Left hindlimb (tissue), 1 donor: ENCODE results near the gene PAK2.
A peak's percentile ranks its signal among the peaks of the same experiment; 100 is the strongest.
"Not testable (repeated sequence)": the region's sequence is repeated elsewhere in the genome, so short reads cannot be mapped to it uniquely, and the experiment has no call there.

ENCODE experiments used
- DNase-seq: peaks from one replicate; pipeline ENCODE4 v3.0.0-alpha.2; 2018

Gene PAK2

DNA sequence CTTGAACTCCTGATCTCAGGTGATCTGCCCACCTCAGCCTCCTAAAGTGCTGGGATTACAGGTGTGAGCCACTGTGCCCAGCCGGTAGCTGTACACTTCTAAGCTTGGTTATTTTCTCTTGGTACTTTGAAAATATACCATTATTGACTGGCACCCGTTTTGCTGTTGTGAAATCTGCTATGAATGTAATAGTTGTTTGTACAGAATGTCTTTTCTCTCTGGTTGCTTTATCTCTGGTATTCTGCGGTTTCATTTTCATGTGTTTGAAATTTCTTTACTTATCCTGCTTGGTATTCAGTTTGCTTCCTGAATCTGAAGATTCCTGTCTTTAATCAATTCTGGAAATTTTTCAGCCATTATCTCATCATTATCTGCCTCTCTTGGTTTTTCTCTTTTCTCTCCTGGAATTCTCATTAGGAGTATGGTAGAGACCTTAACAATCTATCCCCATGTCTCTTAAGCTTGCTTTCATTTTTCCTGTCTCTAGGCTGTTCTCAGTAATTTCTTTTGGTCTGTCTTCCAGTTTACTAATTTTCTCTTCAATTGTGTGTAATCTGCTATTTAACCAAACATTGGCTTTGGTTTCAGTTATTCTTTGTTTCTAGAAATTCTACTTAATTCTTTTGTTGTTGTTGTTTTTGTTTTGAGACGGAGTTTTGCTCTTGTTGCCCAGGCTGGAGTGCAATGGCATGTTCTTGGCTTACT lies 2.8 kb upstream of the PAK2 start:
- no peak for DNase-seq

DNA sequence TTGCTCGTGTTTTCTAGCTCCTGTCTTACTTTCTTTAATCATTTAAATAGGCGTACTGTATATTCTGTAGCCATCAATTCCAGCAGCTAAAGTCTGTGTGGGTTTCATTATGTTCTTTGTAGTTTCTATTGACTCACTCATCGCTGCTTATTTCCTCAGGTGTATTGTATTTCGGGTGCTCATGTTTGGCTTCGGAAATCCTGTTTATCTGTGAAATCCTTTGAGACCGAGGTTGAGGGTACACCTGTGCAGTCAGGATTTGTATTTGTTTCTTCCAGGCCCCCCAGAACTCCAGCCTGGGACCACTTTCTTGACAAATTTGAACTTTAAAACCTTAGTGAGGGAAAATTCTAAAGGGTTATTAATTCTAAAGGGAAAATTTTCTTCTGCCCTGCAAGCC lies 2.0 kb upstream of the PAK2 start:
- no peak for DNase-seq

DNA sequence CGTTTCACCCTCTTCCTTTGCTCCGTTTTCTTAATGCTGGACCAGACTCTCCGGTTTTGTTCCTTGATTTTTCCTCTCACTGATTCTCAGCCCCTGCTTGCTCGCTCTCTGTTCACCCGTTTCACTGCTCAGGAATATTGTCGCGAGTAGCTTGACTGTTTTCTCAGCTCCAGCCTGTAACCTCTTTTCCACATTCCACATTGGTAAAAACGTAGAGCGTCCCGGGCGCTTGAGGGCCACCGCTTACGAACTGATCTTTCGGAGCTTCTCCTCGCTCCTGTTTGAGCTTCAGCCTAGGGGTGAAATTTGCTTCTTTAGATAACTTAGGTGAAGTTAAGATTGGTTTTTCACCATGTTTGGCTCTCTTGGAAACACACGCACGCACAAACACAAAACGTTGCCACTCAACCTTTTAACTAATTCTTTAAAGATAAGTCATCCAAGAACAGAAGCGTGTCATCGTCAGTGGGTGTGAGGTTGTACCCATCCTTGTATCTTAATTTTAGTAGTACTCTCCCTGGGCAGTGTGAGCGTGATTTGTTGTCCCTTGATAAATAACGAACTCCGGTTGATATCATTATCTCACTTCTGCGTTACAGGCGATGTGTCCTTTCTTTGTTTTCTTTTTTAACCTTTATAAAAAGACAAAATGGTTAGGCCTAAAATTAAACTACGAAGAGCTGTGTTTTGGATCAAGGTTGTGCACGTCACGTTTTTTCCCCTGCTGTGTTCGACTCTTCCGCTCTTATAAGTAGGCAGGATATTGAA lies 1.0 kb downstream of the PAK2 start:
- peak; percentile 57 for DNase-seq

DNA sequence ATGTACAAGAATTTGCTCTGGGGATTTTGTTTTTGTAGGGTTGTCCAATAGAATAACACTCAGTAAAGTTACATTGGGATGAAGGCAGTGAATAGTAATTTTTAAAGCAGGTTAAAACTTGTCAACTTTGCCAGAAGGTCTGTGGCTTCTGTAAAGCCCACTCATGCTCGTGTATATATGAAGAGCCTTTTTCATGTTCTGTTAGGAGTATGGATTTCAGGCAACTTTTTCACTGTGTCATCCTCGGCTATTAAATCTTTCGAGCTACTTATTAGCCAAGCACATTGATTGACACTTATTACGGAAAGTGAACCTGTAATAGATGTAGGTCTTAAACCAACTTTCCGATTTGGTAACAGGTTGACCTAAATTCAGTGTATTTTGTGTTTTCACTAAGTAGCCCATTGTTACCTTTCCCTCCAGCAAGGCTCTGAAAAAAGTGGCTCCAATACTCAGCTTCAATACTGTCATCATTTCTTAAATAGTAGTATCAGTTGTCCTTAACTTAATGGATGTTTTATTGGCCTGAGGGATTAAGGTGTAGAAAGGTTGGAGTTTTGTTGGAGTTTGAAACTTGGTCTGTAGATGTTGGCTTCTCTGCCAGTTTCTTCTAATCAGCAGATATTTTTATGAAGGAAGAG lies 1.7 kb downstream of the PAK2 start:
- no peak for DNase-seq

DNA sequence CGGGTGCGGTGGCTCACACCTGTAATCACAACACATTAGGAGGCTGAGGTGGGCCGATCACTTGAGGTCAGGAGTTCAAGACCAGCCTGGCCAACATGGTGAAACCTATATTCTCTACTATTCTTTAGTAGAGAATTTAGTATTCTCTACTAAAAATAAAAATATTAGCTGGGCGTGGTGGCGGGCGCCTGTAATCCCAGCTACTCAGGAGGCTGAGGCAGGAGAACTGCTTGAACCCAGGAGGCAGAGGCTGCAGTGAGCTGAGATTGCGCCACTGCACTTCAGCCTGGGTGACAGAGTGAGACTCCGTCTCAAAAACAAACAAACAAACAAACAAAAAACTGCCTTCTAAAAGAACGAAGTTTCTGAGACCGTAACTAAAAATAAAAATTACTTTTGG lies 3.9 kb downstream of the PAK2 start:
- DNase-seq = not testable (repeated sequence)

DNA sequence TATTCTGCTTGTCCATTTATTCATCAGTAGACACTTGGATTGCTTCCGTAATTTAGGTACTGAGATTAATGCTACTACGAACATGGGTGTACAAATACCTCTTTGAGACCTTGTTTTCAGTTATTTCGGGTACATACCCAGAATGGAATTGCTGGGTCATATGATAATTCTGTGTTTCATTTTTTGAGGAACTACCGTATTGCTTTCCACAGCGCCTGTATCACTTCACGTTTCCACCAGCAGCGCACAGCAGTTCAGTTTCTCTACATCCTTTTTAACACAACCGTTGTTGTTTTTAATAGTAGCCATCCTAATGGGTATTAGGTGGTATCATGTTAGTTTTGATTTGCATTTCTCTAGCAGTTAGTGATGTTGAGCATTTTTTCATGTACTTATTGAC lies 9.5 kb downstream of the PAK2 start:
- DNase-seq = no peak

DNA sequence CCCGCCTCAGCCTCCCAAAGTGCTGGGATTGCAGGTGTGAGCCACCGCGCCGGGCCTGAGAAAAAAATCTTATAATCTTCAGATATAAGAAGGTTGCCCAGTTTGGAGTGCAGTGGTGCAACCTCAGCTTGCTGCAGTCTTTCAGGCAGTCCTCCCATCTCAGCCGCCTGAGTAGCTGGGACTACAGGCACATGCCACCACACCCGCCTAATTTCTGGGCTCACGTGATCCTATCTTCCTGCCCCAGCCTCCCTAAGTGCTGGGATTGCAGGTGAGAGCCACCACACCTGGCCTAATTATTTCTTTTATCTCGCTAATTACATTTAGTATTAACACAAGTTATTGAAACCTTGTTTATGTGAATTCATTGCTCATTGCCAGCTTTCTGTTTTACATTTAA lies 13.5 kb downstream of the PAK2 start:
- DNase-seq = no peak

DNA sequence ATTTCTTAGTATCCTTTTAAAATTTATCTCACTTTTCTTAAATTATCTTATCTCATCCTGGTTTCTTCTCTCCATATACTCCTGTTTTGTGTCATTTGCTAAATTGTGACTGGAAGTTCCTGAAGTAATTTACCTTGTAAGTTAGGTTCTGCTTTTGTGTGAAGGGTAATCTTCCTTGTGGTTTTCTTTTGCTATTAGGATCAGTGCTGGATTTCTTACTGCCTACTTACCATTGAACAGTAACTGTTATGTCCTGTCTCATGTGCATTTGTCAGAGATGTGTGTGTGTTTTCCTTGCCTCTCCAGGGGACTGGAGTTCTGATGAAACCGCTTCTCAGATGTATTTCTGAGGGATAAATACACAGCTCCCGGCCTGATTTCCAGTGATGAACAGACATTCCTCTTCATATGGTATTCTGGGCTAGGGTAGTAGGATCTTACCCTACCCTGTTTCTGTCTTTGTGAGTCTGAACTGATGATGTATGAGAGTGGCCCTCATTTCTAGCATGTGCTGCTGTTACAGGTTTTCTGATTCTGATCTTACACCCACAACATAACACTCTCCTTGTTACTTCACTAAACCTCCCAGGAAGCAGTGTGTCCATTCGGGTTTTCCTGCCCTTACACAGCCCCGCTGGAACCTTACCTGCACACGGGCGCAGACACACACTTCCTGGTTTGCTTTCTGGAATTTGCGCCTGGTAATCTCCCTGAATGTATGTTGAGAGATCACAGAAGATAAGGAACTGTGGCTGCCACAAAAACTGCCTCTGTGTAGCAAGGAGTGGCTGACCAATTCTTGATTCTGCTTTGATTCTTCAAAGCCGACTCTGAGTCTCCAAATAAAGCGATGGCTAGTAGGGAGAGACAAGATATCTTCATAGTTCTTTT lies 14.7 kb downstream of the PAK2 start:
- no peak for DNase-seq

DNA sequence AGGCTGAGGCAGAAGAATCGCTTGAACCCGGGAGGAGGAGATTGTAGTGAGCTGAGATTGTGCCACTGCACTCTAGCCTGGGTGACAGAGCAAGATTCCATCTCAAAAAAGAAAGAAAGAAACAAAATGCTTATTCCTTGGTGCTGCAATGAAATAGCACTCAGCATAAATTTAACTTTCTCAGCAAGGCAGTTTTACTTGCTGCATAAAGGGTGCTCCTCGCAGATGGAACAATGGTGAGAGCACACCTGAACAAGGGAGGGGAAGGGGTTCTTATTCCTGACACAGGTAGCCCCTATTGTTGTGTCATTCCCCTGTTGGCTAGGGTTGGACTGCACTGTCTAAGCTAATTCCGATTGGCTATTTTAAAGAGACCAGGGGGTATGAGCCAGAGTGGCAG lies 17.1 kb downstream of the PAK2 start:
- DNase-seq = no peak

DNA sequence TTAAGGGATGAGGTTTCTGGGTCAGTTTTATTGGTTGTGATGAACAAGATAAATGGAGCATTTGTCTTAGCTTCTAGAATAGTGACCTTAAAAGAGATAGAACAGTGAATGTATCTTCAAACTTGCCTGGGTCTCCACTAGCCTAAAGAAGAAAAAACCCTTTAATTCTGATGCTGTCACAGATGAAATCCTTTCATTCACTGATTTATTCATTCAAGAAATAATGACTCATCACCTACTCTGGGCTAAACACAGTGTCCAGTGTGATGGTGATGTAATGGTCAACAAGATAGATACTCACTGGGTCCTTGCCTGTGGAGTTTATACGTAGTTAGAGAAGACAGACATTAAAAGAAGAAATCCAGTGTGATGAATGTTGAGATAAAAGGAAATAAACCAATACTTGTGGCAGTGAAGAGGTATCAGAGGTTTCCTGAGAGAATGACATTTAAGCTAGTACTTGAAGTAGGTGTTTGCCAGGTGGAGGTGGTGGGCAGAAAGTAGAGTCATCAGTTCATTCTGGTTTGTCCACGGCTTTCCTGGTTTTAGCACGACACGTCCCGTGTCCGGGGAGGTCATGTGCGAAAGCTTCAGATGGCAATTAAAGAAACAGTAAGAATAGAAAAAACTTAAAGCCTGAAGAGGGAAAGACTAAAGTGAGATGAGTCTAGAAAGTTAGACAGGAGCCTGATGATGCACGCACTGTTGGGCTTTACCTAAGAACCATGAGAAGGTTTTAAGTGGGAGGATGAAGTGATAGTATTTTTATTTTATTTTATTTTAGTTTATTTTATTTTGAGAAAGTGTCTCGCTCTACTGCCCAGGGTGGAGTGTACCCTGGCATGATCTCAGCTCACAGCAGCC lies 18.5 kb downstream of the PAK2 start:
- DNase-seq = no peak

DNA sequence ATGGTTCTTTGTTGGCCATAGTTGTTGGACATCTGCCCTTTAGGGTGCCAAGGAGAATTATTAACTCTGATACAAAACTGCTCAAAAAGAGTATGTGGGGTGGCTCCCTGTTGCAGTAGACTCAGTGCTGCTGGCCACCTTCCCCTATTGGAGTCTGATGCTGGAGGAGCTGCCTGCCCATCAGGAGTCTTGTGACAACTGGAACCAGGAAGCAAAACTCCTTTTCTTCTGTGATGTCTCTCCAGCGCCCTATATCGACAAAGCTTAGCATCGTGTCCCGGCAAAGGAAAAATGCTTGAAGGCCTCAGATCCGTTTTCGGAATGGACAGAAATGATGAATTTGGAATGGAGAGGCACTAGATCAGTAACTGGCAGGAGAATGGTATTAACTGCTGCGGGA lies 23.5 kb downstream of the PAK2 start:
- no peak for DNase-seq

DNA sequence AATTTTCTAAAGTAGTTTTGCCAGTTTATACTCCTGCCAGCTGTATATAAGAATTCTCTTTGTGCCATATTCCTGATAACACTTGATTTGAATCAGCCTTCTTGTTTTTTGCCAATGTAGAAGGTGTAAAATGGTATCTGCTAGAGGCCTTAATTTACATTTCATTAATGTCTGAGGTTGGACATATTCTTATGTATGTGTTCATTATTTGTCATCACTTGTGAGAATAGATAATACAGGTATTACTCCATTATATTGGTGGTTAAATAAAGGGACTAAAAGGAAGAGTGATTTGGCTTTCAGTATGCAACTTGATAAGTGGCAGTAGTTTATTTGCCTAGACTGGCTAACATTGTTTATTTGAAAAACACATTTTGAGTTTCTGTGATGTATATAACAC lies 25.8 kb downstream of the PAK2 start:
- DNase-seq = no peak

DNA sequence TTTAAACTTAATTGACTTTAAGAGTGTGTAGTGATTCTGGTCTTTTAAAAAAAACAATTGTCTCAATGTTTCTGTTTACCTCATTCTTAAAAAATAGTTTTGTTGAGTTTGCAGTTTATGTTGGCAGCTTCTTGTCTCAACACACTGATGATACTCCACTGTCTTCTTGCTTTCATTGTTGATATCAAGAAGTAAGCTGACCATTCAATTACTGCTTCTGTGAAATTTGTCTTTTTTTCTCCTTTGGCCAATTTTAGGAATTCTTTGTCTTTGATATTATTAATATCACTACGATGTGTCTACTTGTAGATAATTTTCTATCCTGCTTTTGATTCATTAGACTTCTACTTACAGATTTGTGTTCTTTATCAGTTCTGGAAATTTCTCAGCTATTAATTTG lies 31.4 kb downstream of the PAK2 start:
- DNase-seq = no peak

DNA sequence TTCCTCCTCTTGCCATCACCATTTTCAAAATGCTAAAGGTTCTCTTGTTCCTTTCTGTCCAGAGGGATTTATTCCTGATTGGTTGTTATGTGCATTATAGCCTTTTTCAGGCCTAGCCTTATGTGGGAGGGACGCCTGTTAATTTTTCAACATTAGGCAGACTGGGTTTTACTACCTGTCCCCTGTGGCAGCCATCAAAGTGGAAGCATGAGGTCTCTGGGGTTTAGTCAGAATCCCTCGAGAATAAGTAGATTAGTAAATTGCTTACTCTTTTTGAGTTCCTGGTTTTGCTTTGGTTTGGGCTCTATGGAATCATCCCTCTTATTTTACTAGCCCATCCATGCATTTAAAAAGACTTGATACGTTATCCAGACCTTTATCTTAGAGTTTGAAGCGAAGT lies 32.4 kb downstream of the PAK2 start:
- no peak for DNase-seq

DNA sequence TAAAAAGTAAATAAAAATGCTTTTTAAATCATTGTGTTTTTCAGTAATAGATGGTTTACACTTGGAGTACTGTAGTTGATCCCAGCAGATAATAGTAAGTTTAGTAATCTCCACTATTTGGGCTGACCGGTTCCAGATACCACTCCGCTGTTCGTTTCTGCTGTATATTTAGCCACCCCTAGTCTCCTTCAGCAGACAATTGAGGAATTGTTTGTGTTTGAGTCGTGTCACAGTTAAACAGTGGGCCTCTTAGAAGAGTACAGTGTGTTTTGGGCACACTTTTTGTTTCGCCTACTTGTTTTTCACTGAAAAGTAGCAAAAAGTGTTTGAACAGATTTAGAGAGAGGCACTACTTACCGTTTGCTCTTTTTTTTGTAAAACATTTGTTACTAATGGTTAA lies 33.2 kb downstream of the PAK2 start:
- no peak for DNase-seq

DNA sequence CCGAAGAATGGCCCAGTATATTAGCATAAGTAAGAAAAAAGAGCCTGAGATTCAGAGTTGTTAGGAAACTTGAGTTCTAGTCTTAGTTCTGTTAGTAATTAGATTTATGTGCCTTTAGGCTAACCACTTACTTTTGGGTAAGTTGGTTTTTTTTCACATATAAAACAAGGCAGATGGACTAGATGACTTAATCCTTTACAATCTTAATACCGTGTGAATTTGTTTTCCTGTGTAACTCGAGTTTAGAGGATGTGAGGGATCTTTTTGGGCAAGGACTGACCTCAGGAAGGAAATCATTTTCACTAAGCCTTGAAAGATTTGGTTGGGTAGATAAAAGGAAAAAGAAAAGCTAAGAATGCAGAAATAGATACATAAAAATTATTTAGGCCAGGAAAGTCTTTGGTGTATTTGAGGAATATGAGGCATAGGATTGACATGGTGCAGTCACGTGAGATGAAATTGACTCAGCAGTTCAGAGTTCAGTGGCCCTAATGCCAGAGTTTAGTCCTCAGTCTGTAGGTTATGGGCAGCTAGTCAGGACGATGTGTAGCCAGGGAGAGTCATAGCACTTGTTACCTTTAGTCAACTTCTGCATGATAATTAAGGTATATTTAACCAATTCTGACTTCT lies 34.6 kb downstream of the PAK2 start:
- DNase-seq = no peak

DNA sequence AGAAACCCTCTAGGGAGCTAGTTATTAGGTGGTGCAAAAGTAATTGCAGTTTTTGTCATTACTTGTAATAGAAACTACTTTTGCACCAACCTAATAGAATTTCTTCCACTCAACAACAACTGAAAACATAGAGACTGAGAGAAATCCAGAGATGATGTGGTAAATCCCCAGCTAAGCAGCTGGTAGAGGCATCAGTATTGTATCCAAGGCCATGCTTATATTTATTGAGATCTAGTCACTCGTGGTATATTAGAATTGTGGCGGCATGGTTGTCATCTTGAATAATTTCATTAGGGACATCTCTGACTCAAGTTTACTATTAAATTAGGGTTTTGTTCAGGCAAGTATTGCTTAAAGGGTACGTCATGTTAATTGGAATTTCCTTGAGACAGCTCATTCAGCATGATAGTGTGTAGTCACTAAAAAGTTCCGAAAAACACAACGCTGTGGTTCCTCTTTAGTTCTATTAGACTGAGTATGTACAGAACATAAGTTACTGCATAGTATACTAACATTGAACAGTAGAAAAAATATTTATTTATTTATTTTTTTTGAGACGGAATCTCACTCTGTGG lies 35.3 kb downstream of the PAK2 start:
- DNase-seq = no peak

DNA sequence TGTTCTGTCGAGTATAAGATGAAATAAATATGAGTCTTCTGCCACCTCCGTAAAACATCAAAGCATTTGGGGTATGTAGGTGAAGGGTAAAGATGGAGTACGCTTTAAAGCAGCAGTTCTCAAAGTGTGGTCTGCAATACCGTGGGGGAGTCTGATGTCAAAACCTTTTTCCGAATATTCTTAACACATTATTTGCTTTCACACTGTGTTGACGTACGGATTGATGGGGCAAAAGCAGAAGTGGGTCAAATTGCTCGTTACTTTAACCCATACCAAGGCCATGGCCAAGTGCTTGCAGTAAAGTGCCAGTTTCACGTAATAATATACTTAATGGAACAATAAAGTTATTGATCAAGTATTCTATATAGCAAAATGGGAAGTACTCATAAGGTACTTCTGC lies 36.3 kb downstream of the PAK2 start:
- no peak for DNase-seq

DNA sequence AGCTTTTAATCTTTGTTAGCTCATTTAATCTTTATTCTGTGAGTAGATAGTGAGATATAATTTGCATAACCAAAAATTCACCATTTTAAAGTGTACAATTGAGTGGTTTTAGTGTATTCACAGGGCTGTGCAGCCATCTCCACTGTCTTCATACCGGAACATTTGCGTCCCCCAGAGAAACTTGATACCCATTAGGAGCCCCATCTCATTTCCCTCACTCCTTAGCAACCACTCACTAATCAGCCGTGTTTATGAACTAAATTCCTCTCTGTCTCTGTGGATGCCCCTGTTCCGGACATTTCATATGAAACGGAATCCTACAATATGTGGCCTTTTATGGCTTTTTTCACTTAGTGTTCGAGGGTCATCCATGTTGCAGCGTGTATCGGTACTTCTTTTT lies 38.2 kb downstream of the PAK2 start:
- no peak for DNase-seq

DNA sequence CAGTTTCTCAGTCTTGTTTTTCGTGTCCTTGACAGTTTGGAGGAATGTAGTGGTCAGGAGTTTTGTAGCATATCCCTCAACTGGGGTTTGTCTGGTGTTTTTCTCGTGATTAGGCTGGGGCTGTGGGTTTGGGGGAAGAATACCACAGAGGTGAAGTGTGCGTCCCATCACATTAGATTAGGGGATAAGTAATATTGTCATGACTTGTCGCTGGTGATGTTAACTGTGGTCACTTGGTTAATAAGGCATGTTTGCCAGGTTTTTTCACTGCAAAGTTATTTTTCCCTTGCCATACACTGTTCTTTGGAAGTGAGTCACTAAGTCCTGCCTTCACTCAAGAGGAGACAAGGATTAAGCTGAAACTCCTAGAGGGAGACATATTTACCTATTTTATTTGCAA lies 39.1 kb downstream of the PAK2 start:
- no peak for DNase-seq

DNA sequence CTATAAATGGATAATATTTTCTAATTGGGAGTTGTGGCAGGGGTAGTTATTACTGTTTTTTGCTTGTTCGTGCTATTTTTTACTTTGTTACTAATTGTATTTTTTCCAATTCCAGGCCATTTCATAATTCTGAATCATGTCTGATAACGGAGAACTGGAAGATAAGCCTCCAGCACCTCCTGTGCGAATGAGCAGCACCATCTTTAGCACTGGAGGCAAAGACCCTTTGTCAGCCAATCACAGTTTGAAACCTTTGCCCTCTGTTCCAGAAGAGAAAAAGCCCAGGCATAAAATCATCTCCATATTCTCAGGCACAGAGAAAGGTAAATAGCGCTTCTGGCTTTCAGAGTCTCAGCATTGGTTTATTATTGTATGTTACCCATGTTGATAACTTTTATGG lies 42.9 kb downstream of the PAK2 start:
- DNase-seq = no peak
